HepG2 (cell line): Measurements from ENCODE around the gene ACOXL. TPM values are rescaled to one million over a fixed set of nuclear protein-coding genes. Genes with fewer than 3 reads are reported as not detected.

Experiments used
- DNMT3B ChIP-seq: conservative IDR thresholded peaks from 2 replicates; pipeline ENCODE4 v1.6.1; 2016; ENCODE audit warnings: missing biosample characterization, control low read depth
- ERF ChIP-seq: IDR thresholded peaks from 2 replicates; pipeline ENCODE4 v1.6.1; 2018; ENCODE audit warnings: missing biosample characterization, missing genetic modification reagents
- ETV6 ChIP-seq: sonication (generic); formaldehyde crosslinking; conservative IDR thresholded peaks from 2 replicates; pipeline ENCODE4 v1.4.0; 2020; ENCODE audit warnings: missing genetic modification reagents
- KDM2A ChIP-seq: sonication (generic); formaldehyde crosslinking; IDR thresholded peaks from 2 replicates; pipeline ENCODE4 v1.4.0; 2020; ENCODE audit warnings: low read depth, missing genetic modification reagents, borderline replicate concordance
- MAFG ChIP-seq: sonication (generic); formaldehyde crosslinking; IDR thresholded peaks from 2 replicates; pipeline ENCODE4 v1.5.1; 2020; ENCODE audit warnings: mild to moderate bottlenecking, missing genetic modification reagents
- SALL1 ChIP-seq: sonication (generic); formaldehyde crosslinking; IDR thresholded peaks from 2 replicates; pipeline ENCODE4 v1.8.0; 2022; ENCODE audit warnings: mild to moderate bottlenecking, missing genetic modification reagents
- THAP9 ChIP-seq: sonication (generic); formaldehyde crosslinking; IDR thresholded peaks from 2 replicates; pipeline ENCODE4; 2020; ENCODE audit warnings: missing genetic modification reagents, mild to moderate bottlenecking, borderline replicate concordance
- ZBTB4 ChIP-seq: sonication (generic); formaldehyde crosslinking; IDR thresholded peaks from 2 replicates; pipeline ENCODE4 v1.4.0; 2020; ENCODE audit warnings: missing genetic modification reagents, mild to moderate bottlenecking, borderline replicate concordance
- ZC3H4 ChIP-seq: sonication (generic); formaldehyde crosslinking; IDR thresholded peaks from 2 replicates; pipeline ENCODE4 v1.4.0; 2020; ENCODE audit warnings: missing genetic modification reagents, borderline replicate concordance
- ZHX1 ChIP-seq: sonication (generic); formaldehyde crosslinking; IDR thresholded peaks from 2 replicates; pipeline ENCODE4 v1.8.1; 2022; ENCODE audit warnings: low read depth, mild to moderate bottlenecking, missing genetic modification reagents
- ZNF143 ChIP-seq: sonication (generic); formaldehyde crosslinking; IDR thresholded peaks from 2 replicates; pipeline ENCODE4 v1.4.0; 2020; ENCODE audit warnings: missing genetic modification reagents
- polyA plus RNA-seq, 8 experiments: library from polyadenylated mRNA; depleted of rRNA in 3 of 8; stranded (reverse) in 7 of 8; unstranded in 1 of 8; fragments of >200 nt; fragmentation: Illumina TruSeq in 4 of 8; extraction: Trizol in 4 of 8; gene quantifications; 2 replicates each; pipeline versions ENCODE4 v1.2.1 to v1.2.3, GENCODE V29; 2011 to 2016; ENCODE audit warnings: low read depth in 4 of 8, missing spikeins in 1 of 8, mixed read lengths in 1 of 8; ENCODE audit not compliant: insufficient read depth in 1 of 8
- total RNA-seq, 5 experiments: library from RNA; depleted of rRNA; stranded (reverse); fragments of >200 nt; fragmentation: Illumina TruSeq; extraction: Trizol; gene quantifications; 2 replicates each; pipeline ENCODE4 v1.2.3, GENCODE V29; 2016; ENCODE audit warnings: low read depth in 1 of 5
- TF ChIP-seq, protein P1 (sequence below): IDR thresholded peaks from 2 replicates; pipeline ENCODE4 v1.6.1; 2016; ENCODE audit warnings: control low read depth
- TF ChIP-seq, protein P2 (sequence below): sonication (generic); formaldehyde crosslinking; IDR thresholded peaks from 2 replicates; pipeline ENCODE4 v1.5.1; 2020; ENCODE audit warnings: missing genetic modification reagents, mild to moderate bottlenecking, borderline replicate concordance

The ACOXL gene
- total and polyA plus RNA-seq, 2 of the 13 experiments (the other 11 are each of a cell fraction or from before 2014, with no cell fraction given), result not detected

GRCh38 chr2:111122631-111123421, 390.5 kb downstream of the ACOXL start (continued):
- TF ChIP-seq, protein P1, sequence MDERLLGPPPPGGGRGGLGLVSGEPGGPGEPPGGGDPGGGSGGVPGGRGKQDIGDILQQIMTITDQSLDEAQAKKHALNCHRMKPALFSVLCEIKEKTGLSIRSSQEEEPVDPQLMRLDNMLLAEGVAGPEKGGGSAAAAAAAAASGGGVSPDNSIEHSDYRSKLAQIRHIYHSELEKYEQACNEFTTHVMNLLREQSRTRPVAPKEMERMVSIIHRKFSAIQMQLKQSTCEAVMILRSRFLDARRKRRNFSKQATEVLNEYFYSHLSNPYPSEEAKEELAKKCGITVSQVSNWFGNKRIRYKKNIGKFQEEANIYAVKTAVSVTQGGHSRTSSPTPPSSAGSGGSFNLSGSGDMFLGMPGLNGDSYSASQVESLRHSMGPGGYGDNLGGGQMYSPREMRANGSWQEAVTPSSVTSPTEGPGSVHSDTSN (CRISPR knock-in tag), result no peak
- TF ChIP-seq ZBTB4 (CRISPR knock-in tag), result no peak
- no peak; the same call in 1 of the 2 replicates for TF ChIP-seq ZHX1
- TF ChIP-seq KDM2A, result peak; percentile 44
- no peak for TF ChIP-seq THAP9 (CRISPR knock-in tag)
- TF ChIP-seq ZNF143 (CRISPR knock-in tag), result no peak
- TF ChIP-seq DNMT3B (CRISPR knock-in tag), result 0 out of 2 replicates have a peak, but pooled peaks have one; percentile 13
- no peak for TF ChIP-seq ZC3H4 (CRISPR knock-in tag)
- TF ChIP-seq SALL1, result peak; percentile 58; the same call in 1 of the 2 replicates
- TF ChIP-seq MAFG (CRISPR knock-in tag), result peak; percentile 89
- no peak for TF ChIP-seq ETV6 (CRISPR knock-in tag)
- 0 out of 2 replicates have a peak, but pooled peaks have one; percentile 56 for TF ChIP-seq ERF (CRISPR knock-in tag)
- TF ChIP-seq, protein P2, sequence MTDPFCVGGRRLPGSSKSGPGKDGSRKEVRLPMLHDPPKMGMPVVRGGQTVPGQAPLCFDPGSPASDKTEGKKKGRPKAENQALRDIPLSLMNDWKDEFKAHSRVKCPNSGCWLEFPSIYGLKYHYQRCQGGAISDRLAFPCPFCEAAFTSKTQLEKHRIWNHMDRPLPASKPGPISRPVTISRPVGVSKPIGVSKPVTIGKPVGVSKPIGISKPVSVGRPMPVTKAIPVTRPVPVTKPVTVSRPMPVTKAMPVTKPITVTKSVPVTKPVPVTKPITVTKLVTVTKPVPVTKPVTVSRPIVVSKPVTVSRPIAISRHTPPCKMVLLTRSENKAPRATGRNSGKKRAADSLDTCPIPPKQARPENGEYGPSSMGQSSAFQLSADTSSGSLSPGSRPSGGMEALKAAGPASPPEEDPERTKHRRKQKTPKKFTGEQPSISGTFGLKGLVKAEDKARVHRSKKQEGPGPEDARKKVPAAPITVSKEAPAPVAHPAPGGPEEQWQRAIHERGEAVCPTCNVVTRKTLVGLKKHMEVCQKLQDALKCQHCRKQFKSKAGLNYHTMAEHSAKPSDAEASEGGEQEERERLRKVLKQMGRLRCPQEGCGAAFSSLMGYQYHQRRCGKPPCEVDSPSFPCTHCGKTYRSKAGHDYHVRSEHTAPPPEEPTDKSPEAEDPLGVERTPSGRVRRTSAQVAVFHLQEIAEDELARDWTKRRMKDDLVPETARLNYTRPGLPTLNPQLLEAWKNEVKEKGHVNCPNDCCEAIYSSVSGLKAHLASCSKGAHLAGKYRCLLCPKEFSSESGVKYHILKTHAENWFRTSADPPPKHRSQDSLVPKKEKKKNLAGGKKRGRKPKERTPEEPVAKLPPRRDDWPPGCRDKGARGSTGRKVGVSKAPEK (CRISPR knock-in tag), result peak; percentile 34; the same call in 1 of the 2 replicates
